Superior temporal gyrus (tissue), 1 donor: Measurements from ENCODE around the gene CAMP.

ENCODE experiments used
- DNase-seq: peaks from one replicate; pipeline ENCODE4 v3.0.0-alpha.2; 2016; ENCODE audit errors: extremely low spot score

The CAMP gene

DNA sequence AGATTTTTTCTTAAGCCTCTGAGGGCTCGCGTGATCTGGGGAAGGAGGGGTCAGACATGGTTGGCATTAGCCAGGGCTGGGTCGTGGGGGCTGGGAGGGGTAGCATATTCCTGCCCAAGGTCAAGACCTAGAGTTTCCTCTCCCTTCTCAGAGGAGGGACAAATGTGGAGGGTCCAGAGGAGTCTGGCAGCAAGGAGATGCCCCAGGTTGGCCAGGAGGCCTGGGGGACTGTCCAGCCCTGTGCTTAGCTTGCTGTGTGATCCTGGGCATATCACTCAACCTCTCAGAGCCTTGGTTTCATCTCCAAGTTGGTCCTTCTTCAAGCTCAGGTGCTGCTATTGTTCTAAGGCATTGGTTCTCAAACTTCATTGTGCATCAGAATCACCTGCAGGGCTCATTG is 9.1 kb upstream of the CAMP start:
- DNase-seq: no peak

DNA sequence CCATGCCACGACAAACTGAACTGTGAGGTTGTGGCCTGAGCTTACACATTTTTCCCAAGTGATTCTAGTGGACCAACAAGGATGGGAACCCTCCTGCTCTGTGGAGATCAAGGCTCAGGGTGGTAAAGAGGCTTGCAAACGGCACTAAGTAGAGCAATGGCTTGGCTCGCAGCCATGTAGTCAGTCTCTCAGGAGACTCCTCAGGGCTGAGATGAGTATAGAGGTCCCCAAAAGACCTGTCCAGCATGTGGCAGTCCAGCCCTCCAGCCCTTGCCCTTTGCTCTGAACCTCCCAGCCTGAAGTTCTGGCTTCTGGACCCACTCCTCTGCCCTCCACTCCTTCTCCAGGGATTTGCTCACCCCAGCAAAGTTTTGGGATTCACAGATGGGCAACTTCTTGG is 8.3 kb upstream of the CAMP start:
- no peak for DNase-seq

DNA sequence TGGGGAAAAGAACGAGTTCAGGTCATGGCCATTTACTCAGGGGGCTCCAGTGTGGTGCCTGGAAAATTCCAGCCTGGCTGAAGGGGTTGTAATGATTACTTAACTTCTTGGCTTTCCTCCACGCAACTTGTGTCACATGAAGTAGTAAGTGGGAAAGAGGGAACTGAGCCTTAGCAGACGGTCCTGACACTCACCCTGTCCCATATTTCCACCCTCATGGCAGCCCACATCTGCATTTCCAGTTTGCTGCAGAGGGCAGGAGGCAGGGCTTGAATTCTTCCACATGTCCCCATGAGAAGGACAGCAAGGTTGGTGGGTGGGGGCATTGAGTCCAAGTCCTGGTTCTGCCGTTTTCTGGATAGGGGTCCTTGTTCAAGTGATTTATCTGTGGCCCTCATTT is 7.8 kb upstream of the CAMP start:
- peak; percentile 12 for DNase-seq

DNA sequence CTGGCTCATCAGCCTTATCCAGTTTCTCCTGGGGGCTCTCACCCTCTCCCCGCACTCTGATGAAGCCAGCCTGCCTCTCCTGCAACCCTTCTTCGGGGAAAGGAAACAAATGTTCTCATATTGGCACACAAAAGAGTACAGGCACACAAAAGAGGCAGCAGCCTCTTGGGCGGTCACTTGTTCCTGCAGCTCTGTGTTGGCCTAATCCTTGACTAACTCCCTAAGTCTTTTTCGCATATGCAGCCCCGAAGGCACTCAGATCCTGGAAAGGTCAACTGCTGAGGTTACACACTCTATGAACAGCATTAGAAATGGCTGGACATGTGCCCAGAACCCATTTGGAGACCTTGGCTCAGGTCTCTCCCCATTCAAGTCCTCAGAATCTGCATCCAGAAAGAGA is 7.4 kb upstream of the CAMP start:
- peak; percentile 18 for DNase-seq

DNA sequence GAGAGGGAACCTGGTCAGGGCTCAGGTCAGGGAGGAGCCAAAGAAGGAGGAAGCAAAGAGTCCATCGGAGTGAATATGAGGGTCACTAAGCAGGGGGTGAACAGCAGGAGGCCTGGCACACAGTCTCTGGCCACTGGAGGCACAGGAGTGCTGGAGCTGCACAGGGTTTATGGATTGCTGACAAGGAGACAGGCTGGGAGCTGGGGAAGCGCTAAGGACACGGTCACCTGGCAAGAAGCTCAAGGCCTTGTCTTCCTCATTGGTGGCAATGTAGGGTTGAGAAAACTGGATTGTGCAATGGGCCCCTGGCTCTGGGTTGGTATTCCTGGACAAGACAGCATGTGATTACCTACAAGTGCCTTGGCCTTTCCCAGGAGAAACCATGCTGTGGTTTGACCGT is 5.8 kb upstream of the CAMP start:
- DNase-seq: no peak

DNA sequence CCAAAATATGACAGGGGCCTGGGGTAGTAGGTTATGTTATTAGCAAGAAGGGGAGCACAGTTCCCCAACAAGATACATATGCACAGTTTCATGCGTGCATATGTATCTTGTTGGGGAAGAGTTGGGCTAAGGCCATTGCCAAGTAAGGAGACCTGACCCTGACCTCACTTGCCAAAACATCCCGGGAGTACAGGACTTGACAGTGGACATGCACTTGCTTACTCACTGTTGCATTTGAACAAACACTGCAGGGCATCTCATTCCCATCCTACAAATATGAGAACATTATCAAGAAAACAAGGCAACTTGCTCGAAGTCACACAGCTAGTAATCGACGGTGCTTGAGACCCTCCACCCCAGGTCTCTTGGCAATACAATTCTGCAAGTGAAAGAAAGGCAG is 4.8 kb upstream of the CAMP start:
- DNase-seq: no peak

DNA sequence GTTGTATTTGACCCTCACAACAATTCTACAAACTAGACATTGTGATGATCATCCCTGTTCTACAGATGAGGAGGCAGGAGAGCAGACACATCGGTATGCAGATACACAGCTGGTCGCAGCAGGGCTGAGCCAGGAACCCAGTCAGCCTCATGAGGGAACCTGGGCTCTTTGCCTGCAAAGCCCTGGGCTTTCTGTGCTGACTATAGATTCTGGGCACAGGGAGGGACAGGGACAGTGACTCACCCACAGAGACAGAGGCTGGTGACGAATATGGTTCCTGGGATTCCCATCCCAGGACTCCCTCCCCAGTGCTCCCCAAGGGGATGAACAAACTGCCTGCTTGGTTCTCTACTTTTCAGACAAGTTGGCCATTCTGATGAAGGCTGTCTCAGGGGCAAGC is 3.8 kb upstream of the CAMP start:
- DNase-seq: no peak

DNA sequence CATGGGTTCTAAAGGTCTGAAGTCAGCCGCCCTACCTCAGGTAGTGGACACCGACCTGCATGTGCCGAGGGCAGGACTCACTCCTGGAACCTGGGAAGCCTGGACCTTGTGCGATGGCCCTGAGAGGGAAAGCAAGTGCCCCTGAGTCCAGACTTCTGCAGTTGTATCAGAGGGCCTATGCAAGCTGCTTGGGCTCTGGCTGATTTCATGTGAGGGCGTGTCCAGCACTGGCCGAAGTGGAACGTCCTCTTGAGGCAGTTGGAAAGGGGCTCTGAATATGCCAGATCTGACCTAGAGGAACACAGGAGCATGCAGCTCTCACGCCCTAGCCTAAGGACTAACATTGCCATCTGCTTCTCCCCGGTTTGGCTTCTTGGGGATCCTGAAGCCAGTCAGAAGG is 2.5 kb upstream of the CAMP start:
- no peak for DNase-seq

DNA sequence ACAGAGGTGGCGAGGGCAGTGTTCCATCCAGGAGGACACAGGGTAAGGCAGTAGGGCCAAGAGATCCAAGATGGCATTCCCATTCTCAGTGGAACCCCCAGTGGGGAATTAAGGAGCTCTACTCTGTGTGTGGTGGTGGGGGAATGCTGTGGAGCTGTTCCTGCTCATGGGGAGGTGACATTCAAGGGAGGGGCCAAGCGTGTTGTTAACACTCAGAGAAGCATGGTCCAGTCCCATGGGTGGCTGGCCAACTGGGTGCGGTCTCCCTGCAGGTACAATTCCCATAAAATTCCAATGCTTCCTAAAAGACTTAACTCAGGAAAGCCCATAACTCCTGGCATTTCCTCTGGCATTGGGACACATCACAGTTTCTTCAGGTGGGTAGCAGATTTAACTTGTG is 2.3 kb downstream of the CAMP start:
- DNase-seq: no peak

DNA sequence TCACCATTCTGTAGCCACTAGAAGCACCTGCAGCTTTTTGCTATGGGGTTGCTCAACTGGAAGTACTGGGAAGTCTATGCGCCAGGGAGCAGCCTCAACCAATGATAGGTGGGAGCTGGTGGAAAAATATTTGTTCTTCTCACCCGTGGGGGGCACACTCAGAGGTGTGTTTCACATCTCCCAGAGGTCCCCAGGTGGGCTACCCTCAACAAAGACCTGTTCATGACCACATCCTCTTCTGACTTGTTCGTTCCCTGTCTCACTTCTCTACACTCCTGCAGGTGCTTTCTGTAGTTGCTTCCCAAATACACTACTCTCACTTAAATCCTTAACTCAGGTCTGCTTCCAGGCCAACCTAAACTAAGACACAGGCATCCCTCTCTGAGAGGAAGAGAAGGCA is 3.6 kb downstream of the CAMP start:
- DNase-seq: no peak

DNA sequence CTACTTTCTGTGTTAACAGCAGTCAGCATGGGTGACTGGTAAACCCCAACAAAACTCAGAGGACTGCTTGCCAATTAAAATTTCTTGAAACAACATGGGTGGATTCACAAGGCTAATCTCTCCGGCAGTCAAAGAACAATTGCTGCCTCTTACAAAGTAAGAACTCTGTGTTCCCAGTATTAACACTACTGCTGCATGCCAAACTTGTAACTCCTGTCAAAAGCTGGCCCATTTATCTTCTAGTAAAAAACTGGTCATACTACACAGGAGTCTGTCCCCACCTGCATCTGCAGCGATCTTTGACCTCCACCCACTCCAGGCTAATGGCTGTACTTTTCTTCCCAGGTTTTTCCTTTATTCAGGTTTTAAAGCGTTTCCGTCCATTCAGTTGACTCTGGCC is 8.9 kb downstream of the CAMP start:
- peak; percentile 10 for DNase-seq

DNA sequence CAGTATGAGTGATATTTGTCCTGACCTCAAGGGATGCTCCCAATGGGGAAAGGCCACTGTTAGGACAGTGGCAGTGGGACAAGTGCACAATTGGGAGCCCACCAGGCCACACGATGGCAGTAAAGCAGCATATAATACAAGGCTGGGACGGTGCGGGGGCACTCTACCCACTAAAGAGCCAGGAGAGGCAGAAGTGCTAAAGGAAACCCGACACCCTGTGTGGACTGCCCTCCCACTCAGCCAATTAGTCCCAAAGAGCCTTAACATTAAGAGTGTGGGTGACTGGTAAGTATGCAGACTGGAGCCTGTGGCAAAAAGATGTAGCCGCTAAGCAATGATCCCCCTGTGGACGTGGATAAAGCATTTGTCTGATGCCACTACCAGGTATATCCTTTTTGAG is 9.4 kb downstream of the CAMP start:
- DNase-seq: peak; percentile 90

DNA sequence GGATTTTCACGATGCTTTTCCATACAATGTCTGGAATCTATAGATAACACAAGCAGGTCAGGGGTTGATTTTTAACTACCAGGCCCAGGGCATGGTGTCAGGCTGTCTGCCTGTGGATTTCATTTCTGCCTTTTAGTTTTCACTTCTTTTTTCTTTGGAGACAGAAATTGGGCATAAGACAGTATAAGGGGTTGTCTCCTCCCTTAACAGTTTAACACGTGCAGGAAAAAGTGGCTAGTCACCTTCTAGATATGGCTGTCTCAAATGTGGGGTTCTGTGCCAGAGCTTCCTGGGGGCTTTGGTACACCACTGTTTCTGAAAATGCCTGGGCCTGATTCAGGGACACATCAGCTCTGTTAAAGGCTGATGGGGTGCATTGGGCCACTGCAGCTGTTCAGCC is 10.2 kb downstream of the CAMP start:
- no peak for DNase-seq

DNA sequence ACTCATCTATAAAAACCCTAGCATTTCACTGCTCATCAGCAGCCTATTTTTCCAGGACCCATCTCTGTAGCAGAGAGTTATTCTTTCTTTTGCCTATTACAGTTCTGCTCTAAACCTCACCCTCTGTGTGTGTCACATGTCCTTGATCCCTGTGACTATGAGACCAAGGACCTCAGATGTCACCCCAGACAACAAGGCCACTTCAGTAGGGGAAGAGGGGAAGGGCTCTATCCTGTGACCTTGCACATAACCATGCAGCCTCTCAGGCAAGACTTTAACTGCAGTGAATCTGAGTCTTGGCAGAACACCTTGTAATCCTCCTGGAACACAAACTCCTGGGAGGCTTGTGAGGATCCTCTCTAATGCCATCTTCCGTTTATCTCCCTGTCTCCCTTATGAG is 13.2 kb downstream of the CAMP start:
- no peak for DNase-seq

DNA sequence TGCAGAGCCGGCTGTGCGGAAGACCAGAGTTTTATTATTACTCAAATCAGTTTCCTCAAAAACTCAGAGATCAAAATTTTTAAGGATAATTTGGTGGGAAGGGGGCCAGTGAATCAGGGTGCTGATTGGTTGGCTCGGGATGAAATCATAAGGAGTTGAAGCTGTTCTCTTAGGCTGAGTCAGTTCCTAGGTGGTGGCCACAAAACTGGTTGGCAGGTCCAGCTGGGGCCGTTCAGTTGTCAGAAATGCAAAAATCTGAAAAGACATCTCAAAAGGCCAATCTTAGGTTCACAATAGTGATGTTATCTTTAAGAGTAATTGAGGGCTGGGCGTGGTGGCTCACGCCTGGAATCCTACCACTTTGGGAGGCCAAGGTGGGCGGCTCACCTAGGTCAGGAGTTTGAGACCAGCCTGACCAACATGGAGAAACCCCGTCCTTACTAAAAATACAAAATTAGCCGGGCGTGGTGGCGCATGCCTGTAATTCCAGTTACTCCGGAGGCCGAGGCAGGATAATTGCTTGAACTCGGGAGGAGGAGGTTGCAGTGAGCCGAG is 15.3 kb downstream of the CAMP start:
- no peak for DNase-seq

DNA sequence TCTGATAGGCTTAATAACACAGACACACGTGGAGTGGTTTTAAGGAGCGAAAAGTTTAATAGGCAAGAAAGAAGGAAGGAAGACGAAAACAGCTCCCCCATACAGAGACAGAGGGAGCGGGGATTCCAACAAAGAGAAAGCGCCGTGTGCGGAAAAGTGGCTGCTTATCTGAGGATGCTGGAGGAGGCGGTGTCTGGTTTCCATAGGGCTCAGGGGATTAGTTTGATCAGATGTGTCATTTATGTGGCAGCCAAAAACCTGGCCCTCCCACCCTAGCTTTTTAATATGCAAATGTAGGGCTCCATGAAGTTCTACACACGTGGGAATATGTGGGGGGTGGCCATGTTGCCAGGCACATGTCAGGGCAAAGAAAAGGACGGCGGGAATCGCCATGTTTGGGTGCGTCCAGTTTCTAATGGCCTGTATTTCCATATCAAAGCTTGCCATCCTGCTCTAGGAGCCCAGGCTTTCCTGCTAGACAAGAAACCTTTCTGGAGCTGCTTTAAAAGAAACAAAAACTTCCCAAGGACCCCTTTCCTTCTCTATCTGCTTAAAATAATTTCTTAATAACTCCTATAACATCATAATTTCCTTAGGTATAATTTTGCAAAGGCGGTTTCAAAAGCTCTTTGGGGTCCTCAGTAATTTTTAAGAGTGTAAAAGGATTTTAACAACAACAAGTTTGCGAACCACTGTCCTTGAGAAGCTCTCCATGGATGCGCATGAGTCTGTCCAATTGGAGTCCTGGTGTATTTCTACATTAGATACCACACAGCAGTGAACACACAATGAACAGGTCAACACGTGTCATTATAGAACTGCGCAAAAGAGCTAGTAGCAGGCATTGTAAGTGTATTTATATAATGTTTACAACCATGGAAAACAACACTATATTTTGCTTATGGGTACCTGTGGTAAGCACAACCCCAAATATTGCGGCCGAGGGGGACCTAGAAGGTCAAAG is 17.0 kb downstream of the CAMP start:
- DNase-seq: no peak

DNA sequence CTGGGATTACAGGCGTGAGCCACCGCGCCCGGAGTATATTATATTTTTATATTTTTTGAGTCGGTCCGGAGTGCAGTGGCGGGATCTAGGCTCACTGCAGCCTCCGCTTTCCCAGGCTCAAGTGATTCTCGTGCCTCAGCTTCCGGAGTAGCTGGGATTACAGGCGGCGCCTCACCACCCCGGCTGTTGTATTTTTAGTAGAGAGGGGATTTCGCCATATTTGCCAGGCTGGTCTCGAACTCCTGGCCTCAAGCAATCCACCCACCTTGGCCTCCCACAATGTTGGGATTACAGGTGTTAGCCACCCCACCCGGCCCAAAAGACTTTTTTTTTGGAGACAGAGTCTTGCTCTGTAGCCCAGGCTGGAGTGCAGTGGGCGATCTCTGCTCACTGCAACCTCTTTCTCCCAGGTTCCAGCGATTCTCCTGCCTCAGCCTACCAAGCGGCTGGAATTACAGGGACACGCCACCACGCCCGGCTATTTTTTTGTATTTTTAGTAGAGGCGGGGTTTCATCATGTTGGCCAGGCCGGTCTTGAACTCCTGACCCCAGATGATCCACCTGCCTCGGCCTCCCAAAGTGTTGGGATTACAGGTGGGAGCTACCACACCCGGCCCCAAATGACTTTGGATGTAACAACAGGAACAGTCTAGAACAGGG is 18.6 kb downstream of the CAMP start:
- no peak for DNase-seq

DNA sequence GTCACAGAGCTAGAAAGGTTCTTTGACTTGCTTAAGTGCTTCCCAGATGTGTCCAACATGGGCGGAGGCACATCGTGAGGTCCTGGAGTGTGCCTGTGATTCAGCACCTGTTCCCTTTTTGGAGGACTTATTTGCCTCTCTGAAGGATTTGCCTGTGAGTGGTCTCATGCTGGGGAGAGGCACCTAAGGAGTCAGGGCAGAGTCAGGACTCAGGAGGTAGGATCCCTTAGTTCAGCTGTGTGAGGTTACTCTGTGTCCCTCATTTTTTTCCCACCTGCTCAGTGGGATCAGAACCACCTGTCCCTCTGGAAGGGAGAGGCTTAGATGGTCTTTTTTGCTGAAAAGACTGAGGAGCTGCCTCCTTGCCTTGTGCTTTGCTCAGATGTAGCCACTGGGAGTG is 20.6 kb downstream of the CAMP start:
- no peak for DNase-seq

DNA sequence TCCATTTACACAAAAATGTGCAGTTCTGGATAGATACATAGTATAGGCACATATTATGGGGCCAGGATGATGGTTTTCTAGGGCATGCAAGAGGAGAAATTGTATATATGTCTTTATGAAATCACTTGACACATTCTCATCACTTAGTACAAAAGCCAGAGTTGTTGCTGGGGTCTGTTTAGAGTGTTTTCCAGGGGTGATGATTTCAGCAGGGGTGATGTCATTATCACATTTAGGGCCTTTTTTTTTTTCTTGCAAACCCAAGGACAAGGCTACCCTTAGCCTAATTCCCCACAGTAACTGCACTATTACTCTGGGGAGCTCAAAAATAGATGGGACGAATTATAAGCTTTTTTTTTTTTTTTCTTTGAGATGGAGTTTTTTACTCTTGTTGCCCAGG is 21.2 kb downstream of the CAMP start:
- no peak for DNase-seq

DNA sequence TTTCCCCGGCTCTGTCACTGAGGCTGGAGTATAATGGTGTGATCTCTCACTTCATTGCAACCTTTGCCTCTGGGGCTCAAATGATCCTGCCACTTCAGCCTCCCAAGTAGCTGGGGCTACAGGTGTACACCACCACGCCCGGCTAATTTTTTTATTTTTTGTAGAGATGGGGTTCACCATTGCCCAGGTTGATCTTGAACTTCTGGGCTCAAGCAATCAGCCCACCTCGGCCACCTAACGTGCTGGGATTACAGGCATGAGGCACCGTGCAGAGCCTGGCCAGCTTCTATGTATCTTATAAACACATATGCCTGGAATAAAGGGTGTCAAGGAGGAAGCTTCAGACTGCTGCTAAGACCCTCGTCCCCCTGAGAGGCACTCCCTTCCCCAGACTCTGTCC is 21.8 kb downstream of the CAMP start:
- no peak for DNase-seq

DNA sequence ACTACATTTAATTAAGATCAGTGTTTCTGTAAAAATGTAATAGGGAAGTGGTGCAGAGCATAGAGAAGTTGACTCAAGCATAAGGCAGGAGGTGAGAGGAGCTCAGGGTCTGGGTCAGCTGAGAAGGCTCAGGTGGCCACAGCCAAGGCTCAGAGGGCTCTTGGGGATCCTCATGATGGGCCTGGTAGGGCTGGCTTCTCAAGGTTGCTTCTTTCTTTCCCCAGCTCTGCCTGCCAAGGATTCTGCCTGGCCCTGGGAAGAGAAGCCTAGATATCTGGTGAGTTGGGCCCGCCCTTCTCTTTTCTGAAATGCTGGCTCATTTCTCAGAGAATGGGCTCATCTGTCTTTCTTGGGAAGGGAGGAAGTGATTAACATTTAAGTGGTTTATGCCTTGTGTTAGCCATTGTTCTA is 24.1 kb downstream of the CAMP start:
- DNase-seq: no peak

DNA sequence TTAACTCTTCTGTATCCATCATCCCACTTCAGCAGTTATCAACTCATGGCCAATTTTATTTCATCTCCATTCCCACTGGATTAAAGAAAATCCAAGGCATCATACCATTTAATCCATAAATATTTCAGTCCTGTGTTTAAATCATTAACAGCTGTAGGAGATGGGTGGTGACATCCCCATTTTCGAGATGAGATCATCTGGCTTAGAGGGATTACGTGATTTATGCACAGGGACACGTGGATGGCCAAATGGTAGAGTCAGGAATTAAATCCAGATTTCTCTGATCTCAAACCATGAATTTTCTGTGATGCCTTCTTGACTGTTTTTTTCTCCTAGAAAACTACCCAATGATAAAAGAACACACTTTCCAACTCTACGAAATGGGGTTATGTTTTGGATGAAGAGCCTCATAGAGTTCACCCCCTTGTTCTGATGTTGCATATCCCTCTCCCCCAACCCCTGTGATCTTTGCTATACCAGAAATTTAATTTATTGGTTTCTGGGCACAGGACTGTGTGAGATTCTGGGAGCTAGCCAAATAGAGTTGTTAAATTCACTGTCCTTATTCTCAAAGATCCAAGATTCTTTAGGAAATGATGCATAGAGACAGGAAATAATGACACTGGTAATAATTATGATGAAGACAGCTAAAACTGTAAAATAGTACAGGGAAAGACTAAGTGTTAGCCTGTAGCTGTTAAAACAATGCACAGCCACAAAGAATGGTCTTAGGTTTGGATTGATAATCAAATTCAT is 25.0 kb downstream of the CAMP start:
- no peak for DNase-seq
